ENCODE measurements around the gene ZMYND10. TPM values are rescaled to one million over a fixed set of nuclear protein-coding genes. Genes with fewer than 3 reads are reported as not detected.

The ZMYND10 gene
- total RNA-seq, 1 experiment from 2014 or later: 1.4 TPM

- H3K27me3 ChIP-seq (ENCODE audit: insufficient read depth, low read length): no peaks in the 10 kb centered on the region
- H3K27ac Mint-ChIP-seq: no peak overlapping the region
- H3K79me1 ChIP-seq (ENCODE audit: insufficient read depth, low read depth, low read length, poor library complexity, severe bottlenecking): no peaks in the 10 kb centered on the region
- H3T11ph ChIP-seq (ENCODE audit: low read length): no peak overlapping the region
- no peak overlapping the region for H2AK5ac ChIP-seq (ENCODE audit: insufficient read length, low read length)
- no peak for TF ChIP-seq CTCF (conservative IDR thresholded peaks at IDR 0.05)
- H3K4me3 Mint-ChIP-seq: no peak overlapping the region
- peaks cover 7 to 12% (median 7%) of the 10 kb centered on the region in 3 experiments; a peak in 4 of 7 replicates for H3K36me3 Mint-ChIP-seq (ENCODE audit: insufficient read depth in 1 of 3, low read depth in 3 of 3)
- no peak overlapping the region for H4K91ac ChIP-seq (ENCODE audit: insufficient read length, low read depth, low read length)
- H3K9me3 ChIP-seq (ENCODE audit: control insufficient read depth, low read depth, low read length): no peaks in the 10 kb centered on the region
- no peak overlapping the region for H3K14ac ChIP-seq (ENCODE audit: insufficient read depth, low read length)
- no CpG with 5 or more reads among the region's 8 CpGs for WGBS (ENCODE audit: extremely low coverage, insufficient read length, low lambda C conversion rate)
- no peak overlapping the region for H3K27ac ChIP-seq (ENCODE audit: insufficient read length, low read depth, low read length)
- peaks cover 11% of the 10 kb centered on the region for H3K23me2 ChIP-seq (ENCODE audit: insufficient read length, low read depth, low read length, poor library complexity, severe bottlenecking)
- H3K9me3 Mint-ChIP-seq: no peaks in the 10 kb centered on the region; a peak in 1 of 5 replicates
- peaks cover 3% of the 10 kb centered on the region; the same call in 1 of the 2 replicates for H3K79me2 ChIP-seq (ENCODE audit: insufficient read depth, low read length)
- no peak overlapping the region for H3K4ac ChIP-seq (ENCODE audit: low read depth, low read length)
- no peak overlapping the region for H3K9ac ChIP-seq (ENCODE audit: extremely low read depth, insufficient read length, low read length)
- no peak for DNase-seq
- no peak overlapping the region for H4K5ac ChIP-seq (ENCODE audit: insufficient read length, low read depth, low read length)
- H3K4me1 Mint-ChIP-seq: peaks cover 25 to 27% of the 10 kb centered on the region in 2 experiments
- no peak overlapping the region for H3K23ac ChIP-seq (ENCODE audit: insufficient read length, low read depth, low read length)
- no peaks in the 10 kb centered on the region for H3K4me1 ChIP-seq (ENCODE audit: insufficient read depth, low read length)
- no peak overlapping the region for H3K18ac ChIP-seq (ENCODE audit: insufficient read length, low read depth, low read length)
- no peaks in the 10 kb centered on the region for H4K20me1 ChIP-seq (ENCODE audit: control insufficient read depth, insufficient read depth, insufficient read length)
- H2BK12ac ChIP-seq (ENCODE audit: insufficient read length, low read depth, low read length): no peak overlapping the region
- H3K4me2 ChIP-seq (ENCODE audit: insufficient read depth, insufficient read length, low read length): no peak overlapping the region
- no peak overlapping the region for H2AFZ ChIP-seq (ENCODE audit: low read length)
- H2BK15ac ChIP-seq (ENCODE audit: low read depth, low read length): no peak overlapping the region
- H2BK5ac ChIP-seq (ENCODE audit: insufficient read length, low read length): no peak overlapping the region
- H3K27me3 Mint-ChIP-seq (ENCODE audit: low read depth): no peaks in the 10 kb centered on the region
- no peak overlapping the region for H3K56ac ChIP-seq (ENCODE audit: insufficient read length, low read depth, low read length)
- H4K8ac ChIP-seq (replicated peaks; ENCODE audit: insufficient read length, low read depth, low read length): no peak overlapping the region
- no peak overlapping the region for H2BK120ac ChIP-seq (ENCODE audit: low read depth, low read length, poor library complexity, severe bottlenecking)
- H2BK20ac ChIP-seq (ENCODE audit: low read depth, low read length, poor library complexity, severe bottlenecking): no peak overlapping the region
These were observed 49.7 kb downstream of the ZMYND10 start for GRCh38 chr3:50295553-50296431.
